DMS79 (cell line): ENCODE results near the gene BTK.

Source experiments
- DNase-seq: peaks from one replicate; lab custom pipeline; 2025; lab: John Stamatoyannopoulos, UW

The BTK gene

GRCh38 chrX:101393530-101394305 is 7.7 kb upstream of the BTK start:
- no peak for DNase-seq

GRCh38 chrX:101391831-101392230 is 5.8 kb upstream of the BTK start:
- DNase-seq, result no peak

GRCh38 chrX:101390664-101391525 is 4.9 kb upstream of the BTK start, which contains the start of gene RPL36A:
Gene RPL36A (plus strand): TSS chrX:101391011. CDS start chrX:101391044, 33 bp downstream.
- DNase-seq, result peak; percentile 83

GRCh38 chrX:101388604-101389003 is 2.6 kb upstream of the BTK start:
- DNase-seq, result no peak

- DNase-seq, result no peak
Observed at GRCh38 chrX:101386542-101386885, 523 bp upstream of the BTK start.

- no peak for DNase-seq
Observed at GRCh38 chrX:101385026-101385684, 836 bp downstream of the BTK start.

GRCh38 chrX:101383679-101384205 is 2.2 kb downstream of the BTK start:
- DNase-seq, result peak; percentile 7

- DNase-seq, result no peak
Observed at GRCh38 chrX:101377547-101377946, 8.4 kb downstream of the BTK start.

- no peak for DNase-seq
Observed at GRCh38 chrX:101370888-101371504, 15.0 kb downstream of the BTK start.

- DNase-seq, result no peak
Observed at GRCh38 chrX:101369687-101370086, 16.3 kb downstream of the BTK start.

- no peak for DNase-seq
Observed at GRCh38 chrX:101368800-101369199, 17.2 kb downstream of the BTK start.

GRCh38 chrX:101365301-101365795 is 20.6 kb downstream of the BTK start:
- no peak for DNase-seq

- DNase-seq, result no peak
Observed at GRCh38 chrX:101362757-101363156, 23.2 kb downstream of the BTK start.

- no peak for DNase-seq
Observed at GRCh38 chrX:101362116-101362515, 23.9 kb downstream of the BTK start.

- no peak for DNase-seq
Observed at GRCh38 chrX:101360390-101360789, 25.6 kb downstream of the BTK start.

- DNase-seq, result no peak
Observed at GRCh38 chrX:101359966-101360365, 26.0 kb downstream of the BTK start.

GRCh38 chrX:101357166-101357795 is 28.7 kb downstream of the BTK start:
- DNase-seq, result no peak

- DNase-seq, result no peak
Observed at GRCh38 chrX:101349193-101349562, 36.8 kb downstream of the BTK start.

- DNase-seq, result peak; percentile 25
Observed at GRCh38 chrX:101348452-101349192, 37.4 kb downstream of the BTK start, which contains the start of gene TIMM8A. Gene TIMM8A (minus strand): TSS chrX:101348742. CDS start chrX:101348664, 78 bp downstream.

- DNase-seq, result no peak
Observed at GRCh38 chrX:101347859-101348451, 38.0 kb downstream of the BTK start.
